22Rv1 (cell line): ENCODE data around the gene TULP3.

Source experiments
- ZFX ChIP-seq: fragments of 450-650 bp; IDR thresholded peaks from 2 replicates; pipeline ENCODE4 v1.6.1; 2017; ENCODE audit warnings: antibody characterized with exemption, borderline replicate concordance
- TF ChIP-seq, protein P1 (sequence below): fragments of 450-650 bp; IDR thresholded peaks from 2 replicates; pipeline ENCODE4 v1.5.1; 2017; ENCODE audit warnings: mild to moderate bottlenecking

DNA sequence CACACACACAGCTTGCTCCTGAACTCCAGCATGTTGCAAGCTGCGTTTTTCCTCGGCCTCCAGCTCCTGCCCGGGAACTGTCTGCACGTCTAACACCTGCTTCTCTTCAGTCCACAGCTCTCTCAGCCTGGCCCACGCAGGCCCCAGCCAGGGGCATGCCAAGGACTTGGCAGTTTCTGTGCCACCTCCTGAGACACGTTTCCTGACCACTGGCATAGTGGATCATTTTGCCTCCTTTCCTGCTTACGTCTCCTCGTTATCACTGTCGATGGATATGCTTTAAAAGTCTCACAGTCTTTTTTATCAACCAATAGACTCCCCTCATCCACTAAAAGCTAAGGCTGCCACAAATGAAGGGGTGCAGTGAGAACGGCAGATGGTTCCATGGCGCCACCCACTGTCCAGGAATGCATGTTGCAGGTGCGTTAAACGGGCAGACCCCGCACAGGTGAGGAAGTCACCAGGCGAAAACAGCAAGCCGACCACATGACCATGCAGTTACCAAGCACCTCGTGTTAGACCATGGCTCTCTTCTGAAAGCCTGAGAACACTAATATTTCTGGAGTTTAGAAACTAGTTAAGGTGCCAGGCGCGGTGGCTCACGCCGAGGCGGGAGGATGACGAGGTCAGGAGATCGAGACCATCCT, 53.8 kb downstream of the TULP3 start:
- TF ChIP-seq, protein P1, sequence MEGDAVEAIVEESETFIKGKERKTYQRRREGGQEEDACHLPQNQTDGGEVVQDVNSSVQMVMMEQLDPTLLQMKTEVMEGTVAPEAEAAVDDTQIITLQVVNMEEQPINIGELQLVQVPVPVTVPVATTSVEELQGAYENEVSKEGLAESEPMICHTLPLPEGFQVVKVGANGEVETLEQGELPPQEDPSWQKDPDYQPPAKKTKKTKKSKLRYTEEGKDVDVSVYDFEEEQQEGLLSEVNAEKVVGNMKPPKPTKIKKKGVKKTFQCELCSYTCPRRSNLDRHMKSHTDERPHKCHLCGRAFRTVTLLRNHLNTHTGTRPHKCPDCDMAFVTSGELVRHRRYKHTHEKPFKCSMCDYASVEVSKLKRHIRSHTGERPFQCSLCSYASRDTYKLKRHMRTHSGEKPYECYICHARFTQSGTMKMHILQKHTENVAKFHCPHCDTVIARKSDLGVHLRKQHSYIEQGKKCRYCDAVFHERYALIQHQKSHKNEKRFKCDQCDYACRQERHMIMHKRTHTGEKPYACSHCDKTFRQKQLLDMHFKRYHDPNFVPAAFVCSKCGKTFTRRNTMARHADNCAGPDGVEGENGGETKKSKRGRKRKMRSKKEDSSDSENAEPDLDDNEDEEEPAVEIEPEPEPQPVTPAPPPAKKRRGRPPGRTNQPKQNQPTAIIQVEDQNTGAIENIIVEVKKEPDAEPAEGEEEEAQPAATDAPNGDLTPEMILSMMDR: peak; percentile 97
- no peak for TF ChIP-seq ZFX
